ENCODE results near the gene DHRS12.

The DHRS12 gene

GRCh38 chr13:51768378-51768921 lies 35.5 kb downstream of the DHRS12 start:
- Histone ChIP-seq H3K9me3 (ENCODE audit: insufficient read depth, low read length) (no peaks in the 10 kb centered on the region), H3K79me2 (ENCODE audit: low read length) (no peaks in the 10 kb centered on the region), H3K27ac (ENCODE audit: low read length) (no peak overlapping the region), H3K4me1 (ENCODE audit: low read length) (peaks cover 46% of the 10 kb centered on the region), H3K36me3 (replicated peaks; ENCODE audit: low read depth, low read length) (no peaks in the 10 kb centered on the region), H3K4me2 (ENCODE audit: low read length) (no peak overlapping the region), H3K27me3 (ENCODE audit: low read depth, low read length) (no peaks in the 10 kb centered on the region), H2AFZ (ENCODE audit: low read depth, low read length) (no peak overlapping the region), H3K9ac (ENCODE audit: low read length) (no peak overlapping the region), H3K4me3 (ENCODE audit: low read length) (no peak overlapping the region), H4K20me1 (ENCODE audit: insufficient read depth, low read length) (no peaks in the 10 kb centered on the region)
- no peak; the same call in 1 of the 2 replicates for TF ChIP-seq CTCF (IDR thresholded peaks at IDR 0.05; ENCODE audit: low read depth, low read length)
- TF ChIP-seq EZH2phosphoT487 (IDR thresholded peaks at IDR 0.05; ENCODE audit: low read depth) = no peak

DNA sequence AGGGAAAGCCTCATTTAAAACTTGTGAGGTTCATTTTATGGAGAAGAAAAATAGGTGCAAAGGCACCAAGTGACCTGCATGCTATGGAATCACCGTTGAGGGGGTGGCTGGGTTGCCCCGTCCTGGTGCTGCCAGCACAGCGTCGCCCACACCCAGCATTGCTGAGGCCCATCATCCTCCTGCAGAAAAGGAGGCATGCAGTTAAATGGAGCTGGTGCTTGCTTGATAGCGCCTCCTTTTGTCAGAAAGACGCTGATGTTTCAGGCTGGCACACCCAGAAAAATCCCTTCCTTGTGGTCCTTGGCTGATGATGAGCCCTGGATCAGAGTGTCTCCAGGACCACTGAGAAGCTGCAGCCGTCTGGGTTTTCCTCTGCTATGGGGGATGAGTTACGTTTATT lies 36.9 kb downstream of the DHRS12 start:
- Histone ChIP-seq H3K4me1 (ENCODE audit: low read length) (peaks cover 55% of the 10 kb centered on the region), H3K79me2 (ENCODE audit: low read length) (no peaks in the 10 kb centered on the region), H3K36me3 (replicated peaks; ENCODE audit: low read depth, low read length) (peaks cover 8% of the 10 kb centered on the region), H3K9me3 (ENCODE audit: insufficient read depth, low read length) (no peaks in the 10 kb centered on the region), H3K4me3 (ENCODE audit: low read length) (no peak overlapping the region), H3K9ac (ENCODE audit: low read length) (no peak overlapping the region), H3K4me2 (ENCODE audit: low read length) (no peak overlapping the region), H3K27ac (ENCODE audit: low read length) (no peak overlapping the region), H4K20me1 (ENCODE audit: insufficient read depth, low read length) (no peaks in the 10 kb centered on the region), H2AFZ (ENCODE audit: low read depth, low read length) (no peak overlapping the region), H3K27me3 (ENCODE audit: low read depth, low read length) (no peaks in the 10 kb centered on the region)
- TF ChIP-seq CTCF (IDR thresholded peaks at IDR 0.05; ENCODE audit: low read depth, low read length) (peak; percentile 55), EZH2phosphoT487 (IDR thresholded peaks at IDR 0.05; ENCODE audit: low read depth) (no peak)

- Histone ChIP-seq H3K9me3 (ENCODE audit: insufficient read depth, low read length) (no peaks in the 10 kb centered on the region), H3K36me3 (replicated peaks; ENCODE audit: low read depth, low read length) (peaks cover 8% of the 10 kb centered on the region), H3K4me2 (ENCODE audit: low read length) (peak overlapping the region; percentile 94), H3K4me3 (ENCODE audit: low read length) (peak overlapping the region; percentile 71), H3K9ac (ENCODE audit: low read length) (peak overlapping the region; percentile 58; the same call in 1 of the 2 replicates), H3K4me1 (ENCODE audit: low read length) (peaks cover 37% of the 10 kb centered on the region), H3K27ac (ENCODE audit: low read length) (peak overlapping the region; percentile 60), H4K20me1 (ENCODE audit: insufficient read depth, low read length) (no peaks in the 10 kb centered on the region), H3K79me2 (ENCODE audit: low read length) (no peaks in the 10 kb centered on the region), H2AFZ (ENCODE audit: low read depth, low read length) (no peak overlapping the region; the same call in 1 of the 2 replicates), H3K27me3 (ENCODE audit: low read depth, low read length) (no peaks in the 10 kb centered on the region)
- TF ChIP-seq EZH2phosphoT487 (IDR thresholded peaks at IDR 0.05; ENCODE audit: low read depth) (no peak), CTCF (IDR thresholded peaks at IDR 0.05; ENCODE audit: low read depth, low read length) (no peak)
Measured at GRCh38 chr13:51765142-51765515, 38.8 kb downstream of the DHRS12 start.

- peak overlapping the region; percentile 58 for H3K9ac ChIP-seq (ENCODE audit: low read length)
- H3K9me3 ChIP-seq (ENCODE audit: insufficient read depth, low read length) = no peaks in the 10 kb centered on the region
Measured at GRCh38 chr13:51764184-51765141, 39.5 kb downstream of the DHRS12 start.

More at GRCh38 chr13:51764184-51765141, 39.5 kb downstream of the DHRS12 start:
- H2AFZ ChIP-seq (ENCODE audit: low read depth, low read length) = peak overlapping the region; percentile 50; the same call in 1 of the 2 replicates
- H3K4me1 ChIP-seq (ENCODE audit: low read length) = peaks cover 36% of the 10 kb centered on the region
- H3K4me2 ChIP-seq (ENCODE audit: low read length) = peak overlapping the region; percentile 94
- peak overlapping the region; percentile 60 for H3K27ac ChIP-seq (ENCODE audit: low read length)
- H3K36me3 ChIP-seq (replicated peaks; ENCODE audit: low read depth, low read length) = peaks cover 8% of the 10 kb centered on the region
- no peaks in the 10 kb centered on the region for H3K27me3 ChIP-seq (ENCODE audit: low read depth, low read length)
- no peaks in the 10 kb centered on the region for H4K20me1 ChIP-seq (ENCODE audit: insufficient read depth, low read length)
- TF ChIP-seq CTCF (IDR thresholded peaks at IDR 0.05; ENCODE audit: low read depth, low read length) (0 out of 2 replicates have a peak, but pooled peaks have one; percentile 4), EZH2phosphoT487 (IDR thresholded peaks at IDR 0.05; ENCODE audit: low read depth) (no peak)
- H3K79me2 ChIP-seq (ENCODE audit: low read length) = no peaks in the 10 kb centered on the region
- peak overlapping the region; percentile 71 for H3K4me3 ChIP-seq (ENCODE audit: low read length)

Data from OCI-LY3 (cell line).